ENCODE results near the gene ASCC2. TPM values are rescaled to one million over a fixed set of nuclear protein-coding genes. Genes with fewer than 3 reads are reported as not detected.

Gene ASCC2
- total and polyA plus RNA-seq, 2 donors (not counting 3 experiments of a cell fraction or from before 2014, with no cell fraction given): 43.6 to 60.7 TPM

DNA sequence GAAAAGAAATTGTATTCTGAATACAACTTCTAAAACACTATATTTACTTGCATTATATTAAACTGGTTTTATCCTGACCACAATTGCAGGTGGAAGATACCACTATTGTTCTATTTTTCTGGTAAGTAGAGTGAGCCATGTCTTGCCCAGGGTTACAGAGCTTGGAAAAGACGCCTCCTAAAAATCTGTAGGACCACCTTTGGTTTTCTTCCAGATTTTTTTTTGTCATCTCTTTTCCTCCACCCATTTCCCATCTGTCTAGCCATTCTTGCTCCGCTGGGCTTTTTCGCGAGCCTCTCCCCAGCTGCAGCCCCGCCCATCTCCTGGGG lies 44.6 kb upstream of the ASCC2 start:
- no TSS peak for BruUV-seq (replicated peaks)
- H3K9me1 ChIP-seq (replicated peaks; ENCODE audit: control insufficient read depth, extremely low read depth, insufficient read depth, low read length): no peaks in the 10 kb centered on the region
- TF ChIP-seq JUN (IDR thresholded peaks at IDR 0.05; ENCODE audit: borderline replicate concordance, insufficient read depth, insufficient read length, low read depth): no peak
- TF ChIP-seq, protein P1, sequence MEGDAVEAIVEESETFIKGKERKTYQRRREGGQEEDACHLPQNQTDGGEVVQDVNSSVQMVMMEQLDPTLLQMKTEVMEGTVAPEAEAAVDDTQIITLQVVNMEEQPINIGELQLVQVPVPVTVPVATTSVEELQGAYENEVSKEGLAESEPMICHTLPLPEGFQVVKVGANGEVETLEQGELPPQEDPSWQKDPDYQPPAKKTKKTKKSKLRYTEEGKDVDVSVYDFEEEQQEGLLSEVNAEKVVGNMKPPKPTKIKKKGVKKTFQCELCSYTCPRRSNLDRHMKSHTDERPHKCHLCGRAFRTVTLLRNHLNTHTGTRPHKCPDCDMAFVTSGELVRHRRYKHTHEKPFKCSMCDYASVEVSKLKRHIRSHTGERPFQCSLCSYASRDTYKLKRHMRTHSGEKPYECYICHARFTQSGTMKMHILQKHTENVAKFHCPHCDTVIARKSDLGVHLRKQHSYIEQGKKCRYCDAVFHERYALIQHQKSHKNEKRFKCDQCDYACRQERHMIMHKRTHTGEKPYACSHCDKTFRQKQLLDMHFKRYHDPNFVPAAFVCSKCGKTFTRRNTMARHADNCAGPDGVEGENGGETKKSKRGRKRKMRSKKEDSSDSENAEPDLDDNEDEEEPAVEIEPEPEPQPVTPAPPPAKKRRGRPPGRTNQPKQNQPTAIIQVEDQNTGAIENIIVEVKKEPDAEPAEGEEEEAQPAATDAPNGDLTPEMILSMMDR (IDR thresholded peaks at IDR 0.05; ENCODE audit: extremely low read depth in 1 of 2, insufficient read depth in 1 of 2, low read depth in 1 of 2, low read length in 2 of 2): no peak
- no peak for TF ChIP-seq FOS (IDR thresholded peaks at IDR 0.05; ENCODE audit: borderline replicate concordance, insufficient read depth, low read length)
- TF ChIP-seq MYC (IDR thresholded peaks at IDR 0.05; ENCODE audit: low read depth, low read length): no peak
- FAIRE-seq (no peak), DNase-seq (ENCODE audit: low read depth, low spot score) (no peak)
- ChIA-PET POLR2A (interaction anchor here (1.4 kb wide), 1 partner anchor 25 kb away, joined by 6 read pairs; no protein-coding TSS in a partner anchor), CTCF (interaction anchor here (1.2 to 3.6 kb wide), 7 partner anchors 25 to 247 kb away, joined by 3 to 41 read pairs (median 5); no protein-coding TSS in a partner anchor)
- dilution Hi-C loops (cut with MboI; ENCODE audit: extremely low pct_ligation_motif_present, low sequenced_read_pairs) (no loop called here), intact Hi-C loops (cut with micrococcal nuclease) (loop anchor here (1.0 to 10.0 kb wide), 4 partner anchors 44 to 202 kb away; partner anchors contain the start of genes ASCC2, HORMAD2, UQCR10 and ZMAT5)
- no peaks in the 10 kb centered on the region for H3K36me3 ChIP-seq (ENCODE audit: control insufficient read depth in 2 of 2, extremely low read depth in 1 of 2, insufficient read depth in 2 of 2, low read length in 2 of 2)
- peaks cover 37% of the 10 kb centered on the region for H3K79me2 ChIP-seq (ENCODE audit: control insufficient read depth, insufficient read depth, low read length)
- H3K4me1 ChIP-seq (ENCODE audit: control insufficient read depth, extremely low read depth, insufficient read depth, low read length): peaks cover 4% of the 10 kb centered on the region
- H3K9me3 ChIP-seq (replicated peaks; ENCODE audit: control insufficient read depth, insufficient read depth, low read length): no peaks in the 10 kb centered on the region
- H3K4me2 ChIP-seq (ENCODE audit: insufficient read depth, low read length): peak overlapping the region; percentile 68
- H3K4me3 ChIP-seq (replicated peaks in 1 of 3; ENCODE audit: insufficient read depth in 1 of 3, low read depth in 1 of 3, low read length in 3 of 3): no peak overlapping the region
- peaks cover 4% of the 10 kb centered on the region for H4K20me1 ChIP-seq (replicated peaks; ENCODE audit: control insufficient read depth, extremely low read depth, insufficient read depth, low read length)
- H3K9ac ChIP-seq (replicated peaks; ENCODE audit: extremely low read depth, insufficient read depth, low read length): no peak overlapping the region
- H3K27ac ChIP-seq (ENCODE audit: insufficient read depth, low read depth, low read length): no peak overlapping the region
- peaks cover 2 to 3% of the 10 kb centered on the region in 2 experiments for H3K27me3 ChIP-seq (ENCODE audit: control insufficient read depth in 2 of 2, insufficient read depth in 2 of 2, low read length in 2 of 2)
- no peak overlapping the region for H2AFZ ChIP-seq (ENCODE audit: low read depth, low read length)

DNA sequence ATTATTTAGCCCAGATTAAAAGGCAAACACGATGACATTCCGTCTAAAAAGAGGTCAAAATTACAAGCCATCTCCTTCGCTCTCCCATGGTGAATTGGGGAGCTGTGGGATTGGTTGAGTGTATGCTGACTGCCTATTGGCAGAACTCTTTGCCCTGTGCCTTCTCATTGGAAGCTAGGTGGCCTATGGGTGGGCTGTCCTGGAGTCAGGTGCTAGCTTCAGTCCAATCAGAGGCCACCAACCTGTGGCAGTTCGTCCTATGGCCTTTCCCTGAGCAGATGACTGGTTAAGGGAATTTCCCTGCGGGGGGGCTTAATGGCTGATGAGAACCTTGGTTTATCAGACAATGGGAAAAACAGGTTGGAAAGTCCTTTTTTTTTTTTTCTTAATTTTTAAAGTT lies 41.7 kb upstream of the ASCC2 start:
- Histone ChIP-seq H3K4me3 (replicated peaks in 1 of 3; ENCODE audit: insufficient read depth in 1 of 3, low read depth in 1 of 3, low read length in 3 of 3) (no peak overlapping the region), H3K9ac (replicated peaks; ENCODE audit: extremely low read depth, insufficient read depth, low read length) (no peak overlapping the region), H3K4me2 (ENCODE audit: insufficient read depth, low read length) (no peak overlapping the region), H3K27ac (ENCODE audit: insufficient read depth, low read depth, low read length) (no peak overlapping the region), H3K27me3 (ENCODE audit: control insufficient read depth in 2 of 2, insufficient read depth in 2 of 2, low read length in 2 of 2) (peaks cover 7 to 16% of the 10 kb centered on the region in 2 experiments), H2AFZ (ENCODE audit: low read depth, low read length) (no peak overlapping the region), H3K9me1 (replicated peaks; ENCODE audit: control insufficient read depth, extremely low read depth, insufficient read depth, low read length) (no peaks in the 10 kb centered on the region), H4K20me1 (replicated peaks; ENCODE audit: control insufficient read depth, extremely low read depth, insufficient read depth, low read length) (no peaks in the 10 kb centered on the region), H3K36me3 (ENCODE audit: control insufficient read depth in 2 of 2, extremely low read depth in 1 of 2, insufficient read depth in 2 of 2, low read length in 2 of 2) (no peaks in the 10 kb centered on the region), H3K4me1 (ENCODE audit: control insufficient read depth, extremely low read depth, insufficient read depth, low read length) (peaks cover 4% of the 10 kb centered on the region), H3K79me2 (ENCODE audit: control insufficient read depth, insufficient read depth, low read length) (peaks cover 12% of the 10 kb centered on the region), H3K9me3 (replicated peaks; ENCODE audit: control insufficient read depth, insufficient read depth, low read length) (no peaks in the 10 kb centered on the region)
- TF ChIP-seq POLR2A (IDR thresholded peaks at IDR 0.05; ENCODE audit: low read depth, low read length): no peak
- TF ChIP-seq JUN (IDR thresholded peaks at IDR 0.05; ENCODE audit: borderline replicate concordance, insufficient read depth, insufficient read length, low read depth): no peak
- TF ChIP-seq POLR2AphosphoS5 (IDR thresholded peaks at IDR 0.05; ENCODE audit: insufficient read depth, low read depth, low read length): no peak
- TF ChIP-seq, protein P2, sequence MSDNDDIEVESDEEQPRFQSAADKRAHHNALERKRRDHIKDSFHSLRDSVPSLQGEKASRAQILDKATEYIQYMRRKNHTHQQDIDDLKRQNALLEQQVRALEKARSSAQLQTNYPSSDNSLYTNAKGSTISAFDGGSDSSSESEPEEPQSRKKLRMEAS (IDR thresholded peaks at IDR 0.05; ENCODE audit: insufficient read depth, insufficient read length): no peak
- TF ChIP-seq, protein P1 (IDR thresholded peaks at IDR 0.05; ENCODE audit: extremely low read depth in 1 of 2, insufficient read depth in 1 of 2, low read depth in 1 of 2, low read length in 2 of 2): no peak
- no peak for TF ChIP-seq GATA2 (IDR thresholded peaks at IDR 0.05; ENCODE audit: insufficient read depth, insufficient read length, low read depth, low read length)
- TF ChIP-seq FOS (IDR thresholded peaks at IDR 0.05; ENCODE audit: borderline replicate concordance, insufficient read depth, low read length): no peak
- no peak for TF ChIP-seq EZH2 (IDR thresholded peaks at IDR 0.05; ENCODE audit: borderline replicate concordance, low read depth, low read length, severe bottlenecking)
- no peak for TF ChIP-seq MYC (IDR thresholded peaks at IDR 0.05; ENCODE audit: low read depth, low read length)
- ChIA-PET CTCF (interaction anchor here (1.7 kb wide), 1 partner anchor 125 kb away, joined by 3 read pairs; no protein-coding TSS in a partner anchor), POLR2A (no interaction called here)
- DNase-seq (ENCODE audit: low read depth, low spot score) (no peak), FAIRE-seq (no peak)
- dilution Hi-C loops (cut with MboI; ENCODE audit: extremely low pct_ligation_motif_present, low sequenced_read_pairs) (no loop called here), intact Hi-C loops (cut with micrococcal nuclease) (loop anchor here (10.0 kb wide), 2 partner anchors 95 to 205 kb away; partner anchors contain the start of gene HORMAD2)
- BruUV-seq (replicated peaks): no TSS peak

Measured in endothelial cell of umbilical vein (primary cell).